HEK293T (cell line): ENCODE results near the gene TMEM41B.

ENCODE experiments used
- CTCF ChIA-PET: fragments of 350-600 bp; formaldehyde crosslinking; extraction: SDS; loops from one replicate; lab custom pipeline; 2021; ENCODE audit warnings: antibody characterized with exemption, inconsistent platforms; lab: Yijun Ruan, JAX
- POLR2A ChIA-PET: fragments of 350-600 bp; formaldehyde crosslinking; extraction: SDS; loops from one replicate; lab custom pipeline; 2020; ENCODE audit warnings: antibody characterized with exemption, inconsistent platforms; lab: Yijun Ruan, JAX
- DNase-seq: peaks from one replicate; pipeline ENCODE4 v3.0.0; 2012; ENCODE audit warnings: mixed read lengths; ENCODE audit errors: extremely low spot score
- ARNT ChIP-seq: fragments of 450-650 bp; IDR thresholded peaks from 2 replicates; pipeline ENCODE4 v1.6.1; 2017; ENCODE audit warnings: mild to moderate bottlenecking
- BHLHE40 ChIP-seq: fragments of 450-650 bp; IDR thresholded peaks from 2 replicates; pipeline ENCODE4 v1.6.1; 2016; ENCODE audit warnings: mild to moderate bottlenecking, moderate library complexity, borderline replicate concordance
- CTBP1 ChIP-seq: fragments of 450-650 bp; IDR thresholded peaks from 2 replicates; pipeline ENCODE4 v1.6.1; 2016; ENCODE audit warnings: borderline replicate concordance
- ELF4 ChIP-seq: fragments of 450-650 bp; IDR thresholded peaks from 2 replicates; pipeline ENCODE4 v1.6.1; 2017; ENCODE audit warnings: antibody characterized with exemption
- FOXA1 ChIP-seq: fragments of 450-650 bp; IDR thresholded peaks from 2 replicates; pipeline ENCODE4 v1.6.1; 2016; ENCODE audit warnings: mild to moderate bottlenecking
- FOXK2 ChIP-seq: fragments of 450-650 bp; IDR thresholded peaks from 2 replicates; pipeline ENCODE4 v1.6.1; 2016; ENCODE audit warnings: mild to moderate bottlenecking
- FOXM1 ChIP-seq: fragments of 450-650 bp; IDR thresholded peaks from 2 replicates; pipeline ENCODE4 v1.6.1; 2017; ENCODE audit warnings: mild to moderate bottlenecking, borderline replicate concordance
- HDGF ChIP-seq: fragments of 450-650 bp; IDR thresholded peaks from 2 replicates; pipeline ENCODE4 v1.6.1; 2017; ENCODE audit warnings: antibody characterized with exemption, borderline replicate concordance
- L3MBTL2 ChIP-seq: fragments of 450-650 bp; conservative IDR thresholded peaks from 2 replicates; pipeline ENCODE4 v1.6.1; 2016; ENCODE audit warnings: mild to moderate bottlenecking
- LEF1 ChIP-seq: fragments of 450-650 bp; IDR thresholded peaks from 2 replicates; pipeline ENCODE4 v1.6.1; 2017; ENCODE audit warnings: mild to moderate bottlenecking, borderline replicate concordance
- NFRKB ChIP-seq: fragments of 450-650 bp; IDR thresholded peaks from 2 replicates; pipeline ENCODE4 v1.6.1; 2016; ENCODE audit warnings: mild to moderate bottlenecking, moderate library complexity
- PKNOX1 ChIP-seq: fragments of 450-650 bp; IDR thresholded peaks from 2 replicates; pipeline ENCODE4 v1.6.1; 2016
- SP1 ChIP-seq: fragments of 450-650 bp; IDR thresholded peaks from 2 replicates; pipeline ENCODE4 v1.6.1; 2017
- SUZ12 ChIP-seq: fragments of 450-650 bp; IDR thresholded peaks from 2 replicates; pipeline ENCODE4 v1.6.1; 2016; ENCODE audit warnings: mild to moderate bottlenecking
- TARDBP ChIP-seq: fragments of 450-650 bp; IDR thresholded peaks from 2 replicates; pipeline ENCODE4 v1.6.1; 2016
- ZNF384 ChIP-seq: fragments of 450-650 bp; IDR thresholded peaks from 2 replicates; pipeline ENCODE4 v1.6.1; 2016

Gene TMEM41B

GRCh38 chr11:9347100-9347499 is 32.7 kb upstream of the TMEM41B start:
- POLR2A ChIA-PET, result no interaction called here
- CTCF ChIA-PET, result no interaction called here
- DNase-seq, result no peak
- TF ChIP-seq BHLHE40 (no peak), L3MBTL2 (no peak), HDGF (no peak), FOXM1 (no peak), FOXK2 (no peak), SUZ12 (no peak), SP1 (no peak), ZNF384 (no peak), ELF4 (no peak), FOXA1 (no peak), ARNT (no peak), CTBP1 (no peak), LEF1 (no peak), NFRKB (no peak), TARDBP (no peak), PKNOX1 (no peak)

- ChIA-PET POLR2A (no interaction called here), CTCF (no interaction called here)
- TF ChIP-seq LEF1 (no peak), BHLHE40 (no peak), NFRKB (no peak), ELF4 (no peak), FOXA1 (no peak), FOXM1 (no peak), FOXK2 (no peak), SUZ12 (no peak), SP1 (no peak), CTBP1 (no peak), ARNT (no peak), PKNOX1 (no peak), TARDBP (no peak), HDGF (no peak), ZNF384 (no peak), L3MBTL2 (no peak)
- no peak for DNase-seq
Observed at GRCh38 chr11:9344061-9344680, 29.8 kb upstream of the TMEM41B start.

GRCh38 chr11:9341638-9342178 is 27.3 kb upstream of the TMEM41B start:
- POLR2A ChIA-PET, result no interaction called here
- CTCF ChIA-PET, result interaction anchor here (0.6 kb wide), 1 partner anchor 11 kb away, joined by 6 read pairs; no protein-coding TSS in a partner anchor
- no peak for DNase-seq
- TF ChIP-seq ZNF384, result no peak
- TF ChIP-seq FOXA1, result no peak
- TF ChIP-seq HDGF, result no peak
- no peak for TF ChIP-seq SP1
- no peak for TF ChIP-seq L3MBTL2
- TF ChIP-seq LEF1, result no peak
- TF ChIP-seq PKNOX1, result no peak
- TF ChIP-seq NFRKB, result no peak
- TF ChIP-seq ELF4, result no peak
- TF ChIP-seq FOXK2, result no peak
- TF ChIP-seq ARNT, result no peak
- TF ChIP-seq BHLHE40, result no peak
- no peak for TF ChIP-seq FOXM1

- CTCF ChIA-PET, result no interaction called here
- no peak for DNase-seq
- POLR2A ChIA-PET, result no interaction called here
- no peak for TF ChIP-seq FOXM1
Observed at GRCh38 chr11:9332655-9333054, 18.3 kb upstream of the TMEM41B start.

- DNase-seq, result no peak
- ChIA-PET POLR2A (no interaction called here), CTCF (no interaction called here)
- TF ChIP-seq SUZ12, result no peak
Observed at GRCh38 chr11:9330387-9331384, 16.3 kb upstream of the TMEM41B start.

GRCh38 chr11:9320047-9320446 is 5.7 kb upstream of the TMEM41B start:
- no peak for TF ChIP-seq LEF1
- no peak for TF ChIP-seq FOXM1
- TF ChIP-seq SUZ12, result no peak
- TF ChIP-seq L3MBTL2, result no peak
- ChIA-PET POLR2A (no interaction called here), CTCF (no interaction called here)
- no peak for DNase-seq
